ENCODE data around the gene SH3PXD2A.
"Not testable (repeated sequence)": the region's sequence is repeated elsewhere in the genome, so short reads cannot be mapped to it uniquely, and the experiment has no call there.

SH3PXD2A gene

DNA sequence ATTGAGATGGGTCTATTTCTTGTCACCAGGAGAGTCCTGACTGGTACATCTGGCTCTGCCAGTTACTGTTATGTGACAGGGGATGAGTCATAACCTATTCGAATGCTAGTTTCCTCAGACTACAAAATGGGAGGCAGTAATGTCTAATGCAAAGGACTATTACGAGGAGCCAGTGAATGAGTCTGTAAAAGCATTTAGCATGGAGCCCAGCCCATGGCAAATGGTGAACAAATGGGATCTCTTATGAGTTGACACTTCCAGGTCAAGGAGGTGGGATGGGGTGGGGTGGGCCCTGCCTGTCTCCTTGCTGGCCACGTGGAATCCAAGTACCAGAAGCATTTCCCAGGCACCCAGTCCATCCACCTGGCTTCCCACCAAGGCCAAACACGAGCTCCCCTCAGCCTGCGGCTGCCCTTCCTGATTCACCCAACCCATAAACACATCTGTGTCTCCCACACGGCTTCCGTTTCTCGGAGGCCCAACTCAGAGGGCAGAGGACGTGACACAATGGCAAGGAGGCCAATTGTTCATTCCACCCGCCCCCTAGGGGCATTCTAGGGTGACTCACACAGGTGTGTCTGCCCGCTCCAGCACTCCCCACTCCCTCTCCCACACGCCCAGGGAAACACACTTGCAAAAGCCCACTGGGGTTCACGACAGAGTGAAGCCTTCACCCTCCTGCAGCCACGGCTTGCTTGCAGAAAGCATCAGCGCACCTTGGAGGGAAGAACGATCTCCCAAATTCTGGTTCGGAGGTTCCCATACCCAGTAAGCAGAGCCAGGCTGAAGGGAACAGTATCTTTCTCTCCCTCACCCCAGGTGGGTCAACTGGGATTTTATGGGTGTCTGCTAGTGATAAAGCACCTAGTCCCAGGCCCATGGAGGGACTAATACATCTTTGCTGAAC, 109.8 kb downstream of the SH3PXD2A start:
- DNase-seq (ENCODE audit: low read depth) = no peak

DNA sequence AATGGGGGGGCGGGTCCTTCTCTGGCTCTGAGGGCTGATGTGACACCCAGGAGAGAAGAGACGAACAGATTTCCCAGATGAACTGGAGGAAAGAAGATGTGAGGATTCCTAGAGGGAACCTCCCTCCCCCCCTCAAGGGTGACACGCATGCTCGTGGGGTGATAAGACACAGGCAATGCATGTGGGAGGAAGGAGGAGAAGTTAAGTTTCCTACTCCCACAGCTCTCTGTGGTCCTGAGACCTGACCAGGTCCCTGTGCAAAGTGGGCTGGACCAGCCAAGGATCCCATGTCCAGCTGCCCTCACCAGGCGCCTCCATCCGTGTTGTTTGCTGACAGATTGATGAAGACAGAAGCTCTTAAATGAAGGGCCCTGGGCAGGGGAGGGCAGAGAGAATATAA, 112.6 kb downstream of the SH3PXD2A start:
- no peak for DNase-seq (ENCODE audit: low read depth)

DNA sequence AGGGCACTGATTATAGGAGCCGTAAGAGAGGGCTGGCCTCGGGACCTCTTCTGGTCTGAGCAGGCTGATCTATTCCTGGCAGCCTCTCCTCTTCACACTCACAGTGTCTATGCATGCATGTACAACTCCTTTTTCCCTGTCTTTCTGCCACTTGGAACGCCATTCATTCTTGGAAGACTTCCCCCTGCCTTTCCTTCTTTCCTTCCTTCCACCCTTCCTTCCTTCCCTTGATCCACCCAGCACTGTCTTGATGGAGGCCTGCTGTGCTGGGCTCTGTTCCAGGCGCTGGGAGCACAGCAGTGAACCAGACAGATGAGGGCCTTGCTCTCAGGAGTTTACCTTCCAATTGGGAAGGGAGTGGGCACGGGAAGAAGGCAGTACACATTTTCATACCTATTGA, 114.8 kb downstream of the SH3PXD2A start:
- no peak for DNase-seq (ENCODE audit: low read depth)

DNA sequence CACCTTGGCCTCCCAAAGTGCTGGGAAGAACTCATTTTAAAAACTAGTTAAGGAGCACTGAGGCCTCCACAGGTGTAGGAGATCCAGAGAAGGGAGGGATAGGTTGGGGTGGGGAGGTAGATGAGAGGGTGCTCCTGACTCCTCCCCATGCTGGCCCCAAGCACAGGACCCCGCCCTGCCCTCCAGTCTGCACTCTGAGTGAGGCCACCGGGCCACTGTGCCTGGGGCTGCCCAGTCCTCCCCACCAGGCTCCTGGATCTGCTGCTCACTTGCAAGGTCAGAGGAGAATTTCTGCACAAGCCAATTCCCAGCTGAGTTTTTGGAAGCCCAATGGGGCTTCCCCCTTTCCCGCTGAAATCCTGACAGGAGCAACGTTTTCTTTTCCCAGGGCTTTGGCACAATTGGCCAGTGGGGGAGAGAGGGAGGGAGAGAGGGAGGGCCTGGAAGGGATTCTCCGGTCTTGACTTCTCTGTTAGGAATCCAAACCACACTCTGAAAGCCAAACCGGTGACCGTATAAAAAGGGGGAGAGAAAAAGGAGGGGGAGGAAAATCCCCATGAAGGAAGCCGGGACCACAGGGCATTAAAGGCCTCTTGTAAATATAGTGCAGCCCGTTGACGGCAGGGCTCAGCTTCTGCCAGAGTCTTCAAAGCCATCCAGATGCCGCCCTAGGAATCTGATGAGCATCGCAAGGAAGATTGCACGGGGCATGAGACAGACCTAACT, 116.2 kb downstream of the SH3PXD2A start:
- no peak for DNase-seq (ENCODE audit: low read depth)

DNA sequence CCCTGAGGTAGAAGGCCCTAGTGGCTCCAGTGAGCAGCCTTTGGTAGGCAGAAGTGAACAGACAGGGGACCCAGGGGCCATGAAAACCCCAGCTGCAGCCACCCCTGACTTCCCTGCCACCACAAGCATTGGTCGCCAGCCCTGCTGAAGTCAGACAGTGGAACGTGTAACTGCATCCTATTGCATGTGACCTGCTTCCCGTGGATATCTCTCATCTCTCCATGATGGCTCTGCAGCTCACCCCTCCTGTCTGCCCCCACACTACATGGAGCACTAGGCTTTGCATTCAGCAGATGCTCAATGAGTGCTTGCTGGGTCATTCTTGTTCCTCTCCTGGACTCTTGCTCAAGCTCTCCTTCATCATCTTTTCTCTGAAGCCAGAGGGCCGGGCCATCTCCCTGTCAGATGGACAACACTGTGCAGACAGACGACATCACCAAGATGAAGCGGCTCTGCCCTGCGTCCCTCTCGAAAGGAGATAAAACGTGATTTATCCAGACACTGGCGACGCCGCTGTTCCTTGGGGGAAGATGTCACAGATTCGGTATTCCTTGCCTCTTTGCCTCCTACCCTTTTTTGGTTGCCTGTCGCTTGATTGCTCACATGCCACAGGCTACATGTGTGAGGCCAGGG, 117.5 kb downstream of the SH3PXD2A start:
- no peak for DNase-seq (ENCODE audit: low read depth)

DNA sequence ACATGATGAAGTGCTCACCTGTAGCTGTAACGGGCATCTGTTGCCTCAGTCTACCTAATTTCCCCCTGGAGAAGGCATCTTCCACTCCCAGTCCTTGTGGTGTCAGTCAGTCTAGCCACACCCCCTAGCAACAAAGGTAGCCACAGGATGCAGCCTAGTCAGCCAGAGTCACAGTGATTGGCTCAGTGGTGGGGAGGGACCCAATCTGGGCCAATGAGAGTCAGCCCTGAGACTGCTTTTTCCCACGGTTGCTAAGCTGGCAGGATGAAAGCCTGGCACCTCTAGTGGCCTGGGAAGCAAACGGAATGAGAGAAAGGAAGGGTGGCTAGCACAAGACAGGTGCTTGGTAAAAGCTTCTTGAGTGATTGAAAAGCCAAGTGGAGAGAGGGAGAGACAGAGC, 118.6 kb downstream of the SH3PXD2A start:
- no peak for DNase-seq (ENCODE audit: low read depth)

GRCh38 chr10:103736044-103736443, 119.3 kb downstream of the SH3PXD2A start:
- DNase-seq (ENCODE audit: low read depth) = no peak

- DNase-seq (ENCODE audit: low read depth) = no peak
Observed at GRCh38 chr10:103734731-103735130, 120.6 kb downstream of the SH3PXD2A start.

- no peak for DNase-seq (ENCODE audit: low read depth)
Observed at GRCh38 chr10:103733045-103733419, 122.3 kb downstream of the SH3PXD2A start.

DNA sequence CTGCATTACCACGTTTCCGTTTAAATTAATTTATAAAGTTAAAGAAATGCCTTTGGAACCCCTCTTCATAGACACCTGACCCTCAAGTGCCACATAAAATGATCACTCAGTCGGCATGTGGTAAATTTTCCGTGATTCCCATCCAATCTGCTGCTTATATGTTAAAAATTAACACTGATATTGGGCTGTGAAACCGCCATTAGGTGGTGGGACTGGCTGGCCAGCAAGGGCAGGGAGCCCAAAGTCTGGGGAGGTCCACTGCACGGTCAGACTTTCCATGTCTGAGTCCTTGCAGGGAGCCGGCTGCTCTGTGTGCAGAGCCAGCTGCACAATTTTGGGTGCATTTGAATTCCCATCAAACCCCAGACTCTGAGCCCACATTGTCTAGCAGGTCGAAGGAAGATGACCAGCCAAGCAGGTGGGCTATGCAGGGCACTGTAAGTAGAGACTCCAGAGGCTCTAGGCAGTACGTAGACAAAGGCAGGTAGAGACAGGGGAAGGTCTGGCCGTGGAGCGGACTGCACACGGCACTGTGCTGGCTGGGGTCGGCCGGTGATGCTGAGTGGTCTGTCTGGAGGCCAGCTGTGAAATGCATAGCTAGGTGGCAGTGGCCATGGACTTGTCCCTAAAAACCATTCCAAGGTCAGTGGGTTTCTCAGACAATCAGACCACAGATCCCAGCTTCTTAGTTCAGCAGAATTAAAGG, 122.9 kb downstream of the SH3PXD2A start:
- no peak for DNase-seq (ENCODE audit: low read depth)

- no peak for DNase-seq (ENCODE audit: low read depth)
Observed at GRCh38 chr10:103731609-103732270, 123.6 kb downstream of the SH3PXD2A start.

DNA sequence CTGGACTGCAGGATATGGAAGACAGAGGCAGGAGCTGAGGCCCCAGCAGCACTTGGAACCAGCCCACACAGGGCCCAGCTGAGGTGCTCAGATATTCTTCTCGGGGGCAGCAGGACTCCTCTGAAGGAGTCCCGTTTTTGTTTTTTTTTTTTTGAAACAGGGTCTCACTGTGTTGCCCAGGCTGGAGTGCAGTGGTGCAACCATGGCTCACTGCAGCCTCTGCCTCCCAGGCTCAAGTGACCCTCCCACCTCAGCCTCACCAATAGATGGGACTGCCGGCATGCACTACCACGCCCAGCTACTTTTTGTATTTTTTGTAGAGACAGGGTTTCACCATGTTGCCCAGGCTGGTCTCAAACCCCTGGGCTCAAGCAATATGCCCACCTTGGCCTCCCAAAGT, 124.3 kb downstream of the SH3PXD2A start:
- DNase-seq (ENCODE audit: low read depth) = not testable (repeated sequence)

GRCh38 chr10:103729851-103730250, 125.5 kb downstream of the SH3PXD2A start:
- DNase-seq (ENCODE audit: low read depth) = no peak

DNA sequence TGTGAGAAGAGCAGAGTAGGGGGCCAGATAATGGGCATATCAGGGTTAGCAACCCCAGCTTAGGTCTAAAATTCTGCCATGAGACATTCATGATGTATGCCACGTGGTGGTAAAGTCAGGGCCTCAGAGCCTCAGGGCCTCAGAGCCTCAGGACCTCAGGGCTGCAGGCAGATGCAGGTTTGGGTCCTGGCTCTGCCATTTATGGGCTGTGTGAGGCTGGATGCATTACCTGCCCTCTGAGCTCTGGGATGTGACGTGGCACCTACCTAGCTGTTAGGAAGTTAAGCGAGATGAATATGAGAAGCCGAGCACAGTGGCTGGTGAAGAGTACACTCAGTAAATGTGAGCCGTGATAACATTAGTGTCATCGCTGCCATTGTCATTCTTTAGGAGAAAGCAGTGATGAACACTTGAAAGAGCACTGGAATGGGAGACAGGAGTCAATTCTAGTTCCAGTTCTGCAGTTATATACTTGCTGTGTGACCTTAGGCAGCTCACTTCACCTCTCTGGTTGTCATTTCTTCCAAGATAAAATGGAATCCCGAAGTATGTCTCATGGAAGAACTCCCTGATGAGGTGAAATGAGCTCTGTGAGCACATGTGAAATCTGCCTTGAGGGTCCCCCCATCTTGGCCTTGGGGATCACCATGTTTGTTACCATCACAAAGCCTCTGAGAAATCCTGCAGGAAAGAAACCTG, 127.2 kb downstream of the SH3PXD2A start:
- no peak for DNase-seq (ENCODE audit: low read depth)

DNA sequence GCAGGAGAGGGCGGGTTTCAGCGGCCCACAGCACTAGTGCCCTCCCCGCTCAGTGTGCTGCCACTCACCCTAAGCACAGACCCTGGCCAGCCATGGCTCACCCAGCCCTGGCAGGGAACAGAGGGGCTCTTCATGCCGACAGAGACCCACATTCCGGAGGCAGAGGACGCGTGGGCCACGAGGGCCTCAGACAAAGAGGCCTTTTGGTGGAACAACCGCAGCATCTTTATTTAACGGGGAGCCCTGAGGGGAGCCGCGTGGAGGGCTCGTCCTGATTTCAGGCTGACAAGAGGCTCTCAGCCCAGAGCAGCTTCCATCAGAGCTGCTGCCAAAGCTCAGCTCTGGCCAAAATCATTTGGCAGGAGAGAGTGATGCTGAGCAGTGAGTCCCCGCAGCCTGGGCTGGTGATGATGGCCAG, 127.8 kb downstream of the SH3PXD2A start:
- DNase-seq (ENCODE audit: low read depth) = no peak

- DNase-seq (ENCODE audit: low read depth) = no peak
Observed at GRCh38 chr10:103726637-103727036, 128.7 kb downstream of the SH3PXD2A start.

- DNase-seq (ENCODE audit: low read depth) = no peak
Observed at GRCh38 chr10:103725242-103725641, 130.1 kb downstream of the SH3PXD2A start.

GRCh38 chr10:103724771-103725170, 130.6 kb downstream of the SH3PXD2A start:
- no peak for DNase-seq (ENCODE audit: low read depth)

GRCh38 chr10:103724074-103724473, 131.3 kb downstream of the SH3PXD2A start:
- DNase-seq (ENCODE audit: low read depth) = no peak

DNA sequence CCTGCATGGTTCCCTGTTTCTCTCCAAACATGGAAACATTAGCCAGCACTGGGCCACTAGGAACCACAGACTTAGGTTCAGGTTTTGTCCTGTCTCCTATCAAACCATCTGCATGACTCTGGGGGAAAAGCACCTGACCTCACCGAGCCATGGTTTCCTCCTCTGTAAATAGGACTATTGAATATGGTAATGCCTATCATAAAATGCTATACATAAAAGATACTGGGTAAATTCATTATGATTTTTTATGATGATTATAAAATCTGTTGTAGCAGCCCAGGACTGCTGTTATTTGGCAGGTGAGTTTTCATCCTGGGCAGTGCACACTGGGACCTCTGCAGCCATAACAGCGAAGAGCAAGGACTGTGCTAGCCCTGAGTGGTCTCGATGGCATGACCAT, 131.8 kb downstream of the SH3PXD2A start:
- no peak for DNase-seq (ENCODE audit: low read depth)

- no peak for DNase-seq (ENCODE audit: low read depth)
Observed at GRCh38 chr10:103722632-103723031, 132.7 kb downstream of the SH3PXD2A start.

All from stimulated activated CD8-positive, alpha-beta memory T cell treated with anti-CD3 and anti-CD28 coated beads, Interleukin-7, amount 100 ng/mL, for 24 hours (primary cell).